Measurements from ENCODE around the gene MAP2K5.

MAP2K5 gene

DNA sequence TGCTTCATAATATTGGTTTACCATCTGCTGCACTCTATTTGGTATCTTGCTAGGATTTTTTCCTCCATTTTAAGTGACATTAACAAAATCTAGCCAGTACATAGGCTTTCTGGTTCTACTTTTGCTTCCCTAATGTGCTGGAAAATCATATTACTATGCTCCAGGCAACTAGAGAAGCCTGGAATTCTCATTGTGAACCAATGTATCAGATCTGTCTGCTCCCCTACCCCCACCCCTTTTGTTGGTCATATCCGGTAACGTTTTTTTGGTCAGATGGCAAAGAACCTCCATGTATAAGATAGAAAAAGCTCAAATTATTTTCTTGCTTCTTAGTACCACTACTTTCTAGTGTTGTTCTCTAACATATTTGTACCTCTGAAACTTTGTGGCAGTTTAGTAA is 17.1 kb downstream of the MAP2K5 start:
- DNase-seq (ENCODE audit: low spot score) = no peak

DNA sequence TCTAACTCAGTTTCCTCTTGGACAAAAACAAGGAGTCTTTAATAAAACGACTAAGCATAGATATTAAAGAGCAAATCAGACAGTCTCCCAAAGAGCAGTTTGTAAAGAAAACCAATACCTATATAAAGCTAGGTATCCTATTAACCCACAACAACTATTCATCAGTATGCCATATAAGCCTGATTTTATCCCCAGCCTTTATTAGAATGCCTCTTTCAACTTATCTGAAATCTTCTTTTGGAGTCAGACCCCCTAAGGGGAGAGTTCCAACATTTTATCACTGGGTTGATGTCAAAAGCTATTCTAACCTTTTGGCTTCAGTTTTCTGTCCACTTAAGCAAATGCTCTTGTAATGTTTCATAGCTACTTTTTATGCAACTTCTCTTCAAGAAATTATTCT is 17.8 kb downstream of the MAP2K5 start:
- no peak for DNase-seq (ENCODE audit: low spot score)

DNA sequence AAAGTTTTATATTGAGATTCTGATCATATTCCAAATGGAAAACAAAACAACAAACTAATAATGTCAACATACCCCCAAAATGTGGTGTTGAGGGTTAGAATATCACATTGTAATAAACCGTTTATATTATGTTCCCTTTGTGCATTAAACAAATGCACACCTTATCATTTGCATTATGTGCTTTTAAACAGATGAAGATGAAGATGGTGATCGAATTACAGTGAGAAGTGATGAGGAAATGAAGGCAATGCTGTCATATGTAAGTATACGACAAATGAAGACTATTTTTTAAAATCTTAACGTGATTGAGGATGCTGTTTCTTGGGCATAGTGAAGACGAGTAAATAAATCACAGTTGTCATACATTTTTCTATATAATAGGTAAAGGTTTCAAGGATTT is 20.6 kb downstream of the MAP2K5 start:
- no peak for DNase-seq (ENCODE audit: low spot score)

DNA sequence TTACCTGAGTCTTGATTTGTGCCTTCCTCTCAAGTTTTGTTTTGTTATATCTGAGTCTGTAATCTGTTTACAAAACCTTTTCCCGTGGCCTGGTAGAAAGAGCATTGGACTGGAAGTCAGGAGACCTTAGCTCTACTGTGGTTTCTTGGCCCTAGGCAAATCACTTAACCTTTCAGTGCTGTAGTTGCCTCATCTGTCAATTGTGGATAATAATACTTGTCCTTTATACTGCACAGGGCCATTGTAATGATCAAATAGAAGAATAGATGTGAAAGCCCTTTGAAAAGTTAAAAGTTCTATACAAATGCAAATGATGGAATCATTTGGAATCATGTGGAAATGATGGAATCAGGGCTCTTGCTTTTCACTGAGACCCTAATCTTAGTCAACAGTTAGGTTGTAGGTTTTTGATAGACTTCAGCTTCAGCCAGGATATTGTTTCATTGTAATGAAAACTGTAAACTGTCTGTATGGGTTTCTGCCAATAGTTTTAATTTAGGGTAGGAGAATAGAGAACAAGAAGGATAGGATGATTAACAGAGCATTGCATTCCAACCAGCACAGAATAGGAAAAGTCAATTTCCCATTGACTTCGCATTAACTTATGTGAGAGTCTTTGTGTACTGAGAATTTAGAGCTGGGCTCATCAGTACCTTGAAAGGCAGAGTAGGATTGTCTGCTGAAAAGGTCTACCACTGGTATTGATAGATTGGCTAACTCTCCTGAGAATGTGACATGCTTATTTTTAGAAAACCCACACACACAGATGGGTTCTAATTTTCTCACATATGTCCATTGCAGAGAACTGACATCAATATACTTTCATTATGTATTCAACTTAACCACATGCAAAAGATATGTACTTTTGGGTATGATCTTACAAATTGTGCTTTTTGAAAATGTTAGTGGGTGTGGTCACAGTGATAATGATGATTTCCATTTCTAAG is 21.8 kb downstream of the MAP2K5 start:
- no peak for DNase-seq (ENCODE audit: low spot score)

DNA sequence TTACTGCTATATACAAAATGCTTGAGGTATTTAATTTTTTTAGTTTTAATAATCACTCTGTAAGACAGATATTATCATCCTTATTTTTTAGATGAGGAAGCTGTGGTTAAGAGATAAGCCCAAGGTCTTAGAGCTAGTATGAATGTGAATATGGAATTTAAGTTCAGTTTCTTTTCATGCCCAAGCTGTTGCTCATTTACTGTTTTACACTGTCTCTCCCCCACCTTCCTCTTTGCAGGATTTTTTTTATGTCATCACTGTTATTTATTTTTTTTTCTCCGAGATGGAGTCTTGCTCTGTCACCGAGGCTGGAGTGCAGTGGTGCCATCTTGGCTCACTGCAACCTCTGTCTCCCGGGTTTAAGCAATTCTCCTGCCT is 22.5 kb downstream of the MAP2K5 start:
- no peak for DNase-seq (ENCODE audit: low spot score)

DNA sequence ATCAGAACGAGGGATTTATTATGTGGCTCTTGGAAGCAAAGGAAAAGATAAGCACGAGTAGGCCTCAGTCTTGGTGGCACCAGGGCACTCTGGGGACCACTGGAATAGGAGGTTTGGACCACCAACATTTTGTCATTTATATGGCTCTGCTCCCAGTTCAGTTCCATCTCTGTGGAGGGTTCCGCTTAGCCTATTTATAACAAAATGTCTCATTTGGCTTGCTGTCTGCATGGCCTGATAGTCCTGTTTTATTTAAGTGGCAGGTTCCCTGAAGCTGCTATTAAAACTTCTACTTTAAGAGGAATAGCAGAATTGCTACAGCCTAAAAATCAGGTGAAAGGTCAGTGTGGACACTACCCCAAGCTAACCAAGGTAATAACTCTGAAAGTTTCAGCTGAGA is 27.2 kb downstream of the MAP2K5 start:
- DNase-seq (ENCODE audit: low spot score) = no peak

DNA sequence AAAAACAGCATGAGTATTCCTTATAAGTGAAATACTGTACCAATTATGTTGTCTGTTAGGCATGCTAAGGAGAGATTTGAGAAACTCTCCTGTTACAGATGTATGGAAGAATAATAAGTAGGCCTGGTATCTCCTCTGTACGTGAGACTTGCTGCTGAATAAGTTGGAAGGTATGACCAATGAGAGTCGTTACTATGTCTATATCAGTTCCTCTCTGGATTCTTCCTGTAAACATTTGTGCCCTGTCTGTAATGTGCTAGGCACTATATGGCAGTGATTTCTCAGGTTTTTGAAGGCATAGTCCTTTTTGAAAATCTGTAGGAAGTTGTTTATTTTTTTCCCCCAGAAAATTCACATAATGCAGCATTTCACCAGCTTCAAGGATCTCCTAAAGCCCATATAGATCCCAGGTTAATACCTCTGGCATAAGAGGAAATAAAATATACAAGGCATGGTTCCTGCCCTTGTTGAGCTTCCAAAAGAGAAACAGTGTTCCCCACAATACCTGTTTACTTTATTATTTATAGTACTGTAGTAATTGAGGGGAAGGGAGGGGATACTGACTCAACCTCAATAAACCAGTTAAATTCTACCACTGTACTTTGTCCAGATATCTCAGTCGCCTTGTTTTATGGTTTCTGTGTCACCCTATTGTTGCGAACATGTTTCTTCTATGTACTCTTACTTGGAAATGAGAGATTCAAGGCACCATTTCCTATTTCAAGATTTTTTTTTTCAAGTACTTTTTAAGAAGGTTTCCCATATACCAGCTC is 28.6 kb downstream of the MAP2K5 start:
- no peak for DNase-seq (ENCODE audit: low spot score)

DNA sequence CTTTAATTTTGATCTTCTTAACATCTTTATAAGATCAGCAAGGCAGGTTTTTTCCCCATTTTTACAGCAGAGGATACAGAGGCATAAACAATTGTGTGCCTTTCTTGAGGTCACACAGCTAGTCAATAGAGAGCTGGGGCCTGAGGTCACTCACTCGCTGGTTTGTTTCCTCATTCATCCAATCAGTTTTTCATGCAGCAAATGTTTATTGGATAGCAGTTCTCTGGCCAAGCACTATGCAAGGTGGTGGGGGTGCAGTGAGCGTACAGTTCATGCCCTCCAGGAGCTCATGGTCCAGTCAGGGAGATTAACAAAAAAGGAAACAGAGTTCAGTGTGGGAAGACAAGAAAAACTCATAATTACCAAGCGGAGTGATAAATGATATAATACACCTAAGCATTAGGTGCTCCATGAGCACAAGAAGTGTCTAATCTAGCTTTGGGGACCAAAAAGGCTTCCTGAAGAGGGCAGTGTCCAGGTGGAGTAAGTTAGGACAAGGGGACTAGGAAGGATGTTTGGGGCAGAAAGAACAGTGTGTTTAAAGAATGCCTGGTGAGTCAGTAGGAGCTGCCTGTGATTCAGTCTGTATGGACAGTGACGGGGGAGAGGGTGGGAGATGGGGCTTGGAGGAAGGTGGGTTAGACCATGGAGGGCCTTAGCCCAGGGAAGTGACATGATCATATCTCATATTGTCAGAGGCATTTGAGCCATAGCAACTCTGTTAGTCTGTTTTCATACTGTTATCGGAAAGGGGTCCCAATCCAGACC is 29.3 kb downstream of the MAP2K5 start:
- DNase-seq (ENCODE audit: low spot score) = no peak

DNA sequence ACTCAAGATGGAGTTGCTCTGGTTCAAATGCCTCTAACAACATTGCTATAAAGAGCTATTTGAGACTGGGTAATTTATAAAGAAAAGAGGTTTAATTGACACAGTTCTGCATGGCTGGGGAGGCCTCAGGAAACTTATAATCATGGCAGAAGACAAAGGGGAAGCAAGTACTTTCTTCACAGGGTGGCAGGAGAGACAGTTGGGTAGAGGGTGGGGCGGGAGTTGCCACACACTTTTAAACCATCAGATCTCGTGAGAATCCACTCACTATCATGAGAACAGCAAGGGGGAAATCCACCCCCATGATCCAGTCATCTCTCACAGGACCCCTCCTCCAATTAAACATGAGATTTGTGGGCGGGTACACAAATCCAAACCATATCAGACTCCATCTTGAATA is 30.7 kb downstream of the MAP2K5 start:
- DNase-seq (ENCODE audit: low spot score) = no peak

DNA sequence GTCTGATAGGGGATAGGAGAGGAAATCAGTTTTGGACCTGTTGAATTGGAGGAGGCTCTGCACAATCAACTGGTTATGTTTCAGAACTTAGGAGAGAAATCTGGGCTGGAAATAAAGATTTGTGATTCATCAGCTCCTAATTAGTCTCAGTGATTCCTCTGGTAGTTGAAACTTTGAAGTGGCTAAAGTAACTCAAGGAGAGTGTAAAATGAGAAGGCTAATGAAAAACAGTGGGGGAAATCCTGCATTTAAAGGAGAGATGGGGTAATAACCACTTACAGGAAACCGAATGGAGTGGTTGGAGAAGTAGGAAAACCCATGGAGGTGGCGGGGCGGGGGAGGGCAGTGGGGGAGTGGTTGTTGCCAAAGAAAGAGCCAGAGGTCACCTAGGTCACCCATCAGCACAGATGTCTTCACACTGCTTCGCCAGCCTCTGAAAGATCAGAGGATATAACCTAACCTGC is 32.6 kb downstream of the MAP2K5 start:
- no peak for DNase-seq (ENCODE audit: low spot score)

DNA sequence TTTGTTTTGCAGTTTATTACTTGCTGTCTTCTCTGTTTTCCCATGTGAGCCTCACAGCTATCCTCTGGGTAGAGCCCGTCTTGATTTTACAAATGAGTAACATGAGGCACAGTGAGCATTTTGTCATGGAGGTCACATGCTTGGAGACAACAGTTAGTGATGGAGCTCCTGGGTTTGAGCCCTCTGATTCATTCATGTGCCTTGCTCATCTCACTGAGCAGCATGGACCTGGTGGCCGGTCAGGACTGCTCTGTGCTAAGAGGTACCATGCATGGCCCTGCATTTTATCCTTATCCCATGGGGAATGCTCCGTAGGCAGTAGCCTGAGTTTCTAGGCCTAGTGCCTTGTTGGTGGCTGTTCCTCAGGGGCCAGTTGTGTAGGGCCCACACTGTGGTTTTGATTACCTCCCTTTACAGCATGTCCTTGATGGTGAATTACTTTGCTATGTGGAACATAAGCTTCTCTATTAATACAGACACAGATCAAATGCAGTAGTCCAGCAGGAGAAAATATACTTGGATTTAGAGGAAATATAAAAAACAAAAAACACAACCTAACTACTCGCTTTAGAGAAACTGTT is 35.6 kb downstream of the MAP2K5 start:
- peak; percentile 7 for DNase-seq (ENCODE audit: low spot score)

DNA sequence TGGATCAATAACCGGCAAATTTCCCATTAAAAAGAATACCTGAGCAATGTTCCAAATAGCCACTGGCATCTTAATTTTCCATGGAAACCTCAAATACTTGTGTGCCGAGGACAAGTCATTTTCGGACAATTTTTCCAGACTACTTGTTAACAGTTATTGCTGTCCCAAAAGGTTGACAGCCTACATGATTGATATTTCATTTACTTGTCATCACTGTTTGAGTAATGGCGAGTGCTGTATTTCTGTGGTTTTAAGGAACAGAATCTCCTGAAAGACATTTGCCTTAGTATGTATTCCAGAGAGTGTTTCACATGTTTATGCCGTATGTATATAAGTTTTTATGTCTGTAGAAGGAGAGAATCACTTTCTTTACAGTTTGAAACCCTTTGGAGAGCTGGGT is 36.7 kb downstream of the MAP2K5 start:
- DNase-seq (ENCODE audit: low spot score) = no peak

DNA sequence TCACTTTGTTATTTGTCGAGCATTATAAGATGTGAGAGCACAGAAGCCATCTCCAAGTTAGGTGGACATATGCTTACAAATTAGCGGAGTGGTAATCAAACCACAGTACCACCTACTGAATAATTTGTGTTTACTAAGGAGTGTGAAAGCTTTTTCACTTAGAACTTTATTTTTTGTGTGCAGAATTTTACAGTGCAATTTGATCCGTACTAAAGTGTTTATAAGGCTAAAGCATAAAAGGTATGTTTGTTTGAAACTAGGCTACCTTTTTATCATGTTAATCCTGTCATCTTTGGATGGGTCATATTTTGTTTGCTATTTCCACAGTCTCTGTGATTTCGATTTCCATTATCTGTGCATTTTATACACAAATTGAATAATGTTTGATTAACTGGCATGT is 37.5 kb downstream of the MAP2K5 start:
- no peak for DNase-seq (ENCODE audit: low spot score)

DNA sequence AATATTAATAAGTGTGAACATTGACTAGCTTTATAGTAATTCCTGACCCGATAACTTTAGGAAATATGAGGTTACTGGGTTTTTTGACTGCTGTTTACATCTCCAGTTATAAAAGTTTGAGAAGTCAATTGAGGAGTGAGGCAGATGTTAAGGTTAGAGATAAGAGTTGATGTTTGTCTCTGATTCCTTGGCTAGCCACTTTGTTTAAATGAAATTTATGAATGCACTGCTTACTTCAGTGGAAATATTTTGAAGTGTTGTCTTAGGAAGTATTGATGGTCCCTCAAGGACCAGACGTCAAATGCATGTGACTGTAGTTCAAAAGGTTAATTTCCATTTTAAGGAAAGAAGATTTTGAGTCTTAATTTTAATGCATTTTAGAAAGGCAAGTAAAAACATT is 41.7 kb downstream of the MAP2K5 start:
- DNase-seq (ENCODE audit: low spot score) = no peak

DNA sequence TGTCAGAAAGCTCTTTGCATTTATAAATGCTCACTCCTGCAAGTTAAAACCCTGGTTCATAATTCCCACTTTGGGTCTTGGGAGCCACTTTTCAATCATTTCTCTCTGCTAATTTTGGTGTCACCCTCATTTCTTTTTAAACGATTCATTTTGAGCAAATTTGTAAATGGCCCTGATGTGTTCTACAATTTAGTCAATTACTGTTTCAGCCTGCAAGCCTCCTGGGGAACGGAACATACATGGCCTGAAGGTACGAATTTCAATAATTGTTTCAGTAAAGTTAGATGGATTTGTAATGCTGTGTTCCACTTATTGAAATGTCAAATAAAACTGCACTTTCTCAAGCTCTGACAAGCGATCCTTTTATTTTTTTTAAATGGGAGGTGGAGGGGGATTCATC is 43.2 kb downstream of the MAP2K5 start:
- no peak for DNase-seq (ENCODE audit: low spot score)

DNA sequence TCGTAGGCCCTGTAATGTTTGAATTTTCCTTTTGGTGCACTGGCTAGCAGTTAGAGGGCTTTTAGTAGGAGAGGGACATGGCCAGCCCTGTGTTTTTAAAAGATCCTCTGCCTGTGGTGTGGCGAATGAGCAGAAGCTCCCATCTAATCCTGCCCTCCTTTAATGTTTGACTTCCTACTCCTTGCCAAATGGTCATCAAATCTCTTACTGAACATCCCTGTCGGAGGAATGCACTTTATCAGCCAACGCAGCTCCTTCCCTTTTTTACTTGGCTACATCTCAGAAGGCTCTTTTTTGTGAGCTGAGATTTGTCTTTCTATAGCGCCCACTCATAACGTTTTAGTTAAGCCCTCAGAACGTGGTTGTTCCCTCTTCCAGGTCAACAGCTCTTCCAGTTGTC is 44.8 kb downstream of the MAP2K5 start:
- DNase-seq (ENCODE audit: low spot score) = no peak

DNA sequence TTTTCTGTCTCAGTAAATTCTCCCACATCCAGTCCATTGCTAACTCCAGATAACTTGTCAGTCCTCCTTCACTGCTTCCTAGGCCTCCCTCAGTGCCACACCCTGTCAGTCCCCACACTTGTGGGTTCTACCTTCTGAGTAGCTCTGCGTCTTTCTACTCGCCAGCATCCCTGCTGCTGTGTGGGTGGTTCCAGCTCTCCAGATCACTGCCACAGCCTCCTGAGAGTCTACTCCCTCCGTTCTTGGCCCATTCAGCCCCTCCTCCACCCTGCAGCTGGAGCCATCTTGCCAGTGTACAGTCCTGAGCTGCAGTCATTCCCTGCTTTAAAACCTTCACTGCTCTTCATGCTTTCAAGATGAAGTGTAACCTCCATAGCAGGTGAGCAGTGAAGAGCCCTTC is 45.3 kb downstream of the MAP2K5 start:
- no peak for DNase-seq (ENCODE audit: low spot score)

DNA sequence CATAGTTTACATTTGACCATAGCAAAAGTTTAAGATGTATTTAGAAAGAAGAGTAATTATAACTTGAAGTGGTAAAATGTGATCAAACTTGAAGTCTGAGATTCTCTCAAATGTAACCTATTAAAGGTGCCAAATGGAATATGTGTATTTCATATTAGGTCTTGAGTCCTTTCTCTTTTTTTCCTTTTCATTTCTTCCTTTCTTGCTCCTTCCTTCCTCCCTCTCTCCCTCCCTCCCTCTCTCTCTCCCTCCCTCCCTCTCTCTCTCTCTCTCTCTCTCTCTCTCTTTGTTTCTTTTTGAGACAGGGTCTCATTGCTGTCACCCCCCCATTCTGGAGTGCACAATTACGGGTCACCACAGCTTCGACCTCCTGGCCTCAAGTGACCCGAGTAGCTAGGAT is 47.7 kb downstream of the MAP2K5 start:
- no peak for DNase-seq (ENCODE audit: low spot score)

DNA sequence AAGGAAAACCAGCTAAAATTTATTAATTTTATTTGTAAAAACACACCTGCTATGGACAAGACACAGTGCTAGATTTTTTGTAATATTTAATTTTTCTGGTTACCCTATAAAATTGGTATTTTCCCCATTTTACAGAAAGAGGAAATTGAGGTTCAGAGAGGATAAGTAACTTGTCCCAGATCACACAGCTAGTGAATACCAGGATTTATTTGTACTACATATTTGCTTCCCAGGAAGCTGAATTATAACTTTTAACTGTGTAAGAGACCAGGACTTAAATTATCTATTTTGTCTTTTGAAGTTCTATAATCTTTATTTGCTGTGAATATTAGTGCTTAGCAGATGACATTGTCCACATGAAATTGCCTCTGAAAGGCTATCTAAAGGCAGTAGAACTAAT is 49.7 kb downstream of the MAP2K5 start:
- no peak for DNase-seq (ENCODE audit: low spot score)

DNA sequence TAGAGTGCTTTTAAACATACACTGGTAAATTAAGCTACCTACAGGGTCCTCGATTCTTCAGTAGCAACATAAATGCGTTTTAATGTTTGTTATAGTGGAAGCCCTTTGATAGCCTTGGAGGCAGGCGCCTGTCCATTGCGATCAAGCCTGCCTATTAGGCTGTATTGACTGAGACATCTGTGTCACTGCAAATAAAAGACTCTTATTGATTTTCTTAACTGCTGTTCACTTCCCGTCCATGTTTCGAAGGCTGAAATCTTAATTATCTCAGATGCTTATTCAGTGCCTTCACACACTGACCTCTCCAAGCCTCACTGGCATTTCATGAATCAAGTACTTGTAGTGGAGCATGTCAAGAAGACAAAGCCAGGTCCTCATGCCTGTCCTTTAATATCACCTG is 51.1 kb downstream of the MAP2K5 start:
- DNase-seq (ENCODE audit: low spot score) = no peak

DNA sequence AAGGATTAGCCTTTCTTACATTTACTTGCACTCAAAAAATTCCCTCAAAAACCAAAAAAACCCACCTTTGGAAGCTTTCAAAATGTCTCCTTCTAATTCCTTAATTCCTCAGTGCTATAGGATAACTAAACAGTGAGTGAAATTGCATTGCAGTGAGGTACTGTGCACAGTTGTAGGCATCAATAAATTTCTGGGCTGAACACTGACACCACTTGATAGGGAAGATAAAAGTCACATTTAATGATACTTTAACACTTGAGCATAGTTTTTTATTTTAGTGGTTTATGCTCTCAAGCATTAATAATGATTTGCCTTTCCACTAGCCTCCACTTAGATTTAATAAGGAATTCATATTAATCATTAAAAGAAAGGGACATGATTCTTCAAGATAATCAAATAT is 52.3 kb downstream of the MAP2K5 start:
- no peak for DNase-seq (ENCODE audit: low spot score)

DNA sequence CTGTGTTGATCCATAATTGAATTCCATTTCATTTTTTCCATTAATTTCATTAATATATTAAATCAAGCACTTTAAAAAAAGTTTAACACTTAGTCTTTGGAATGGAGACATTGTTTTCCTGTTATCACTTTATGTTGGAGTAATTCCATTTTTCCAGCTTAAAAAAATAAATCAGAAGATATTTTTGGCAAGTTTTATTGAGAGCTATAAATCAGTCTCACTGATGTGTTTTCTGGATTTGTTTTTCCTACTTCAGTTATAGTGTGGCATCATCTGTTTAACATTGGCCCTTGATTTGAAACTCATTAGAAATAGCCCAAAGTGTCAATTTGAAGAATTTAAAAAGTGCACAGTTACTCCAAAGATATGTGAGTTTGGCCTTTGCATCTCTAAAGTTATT is 53.1 kb downstream of the MAP2K5 start:
- DNase-seq (ENCODE audit: low spot score) = no peak
